Transverse colon (tissue), 4 donors: ENCODE data around the gene CDK4. TPM values are rescaled to one million over a fixed set of nuclear protein-coding genes. Genes with fewer than 3 reads are reported as not detected.

ENCODE experiments used
- DNase-seq: peaks from one replicate; pipeline ENCODE4 v3.0.0-alpha.2; 2019
- H3K27ac ChIP-seq, 4 donors: fragments of 200-600 bp; sonication (generic); 2 replicates each; pipeline ENCODE4 v1.5.1; 2016 to 2018; ENCODE audit warnings: inconsistent platforms in 4 of 4
- H3K27me3 ChIP-seq: fragments of 200-600 bp; sonication (generic); 2 replicates; pipeline ENCODE4 v1.5.1; 2017; ENCODE audit warnings: inconsistent platforms
- H3K36me3 ChIP-seq, 4 donors: fragments of 200-600 bp; sonication (generic); 2 replicates each; pipeline ENCODE4 v1.5.1; 2017 to 2019; ENCODE audit warnings: inconsistent platforms in 4 of 4
- H3K4me1 ChIP-seq, 4 donors: fragments of 200-600 bp; sonication (generic); 2 replicates each; pipeline ENCODE4 v1.5.1; 2017 to 2020; ENCODE audit warnings: inconsistent platforms in 4 of 4
- H3K4me3 ChIP-seq, 4 donors: fragments of 200-600 bp; sonication (generic); 1 replicate in 1 of 4; 2 replicates in 3 of 4; pipeline versions ENCODE4 v1.5.1 to v1.6.1; 2017 to 2019; ENCODE audit warnings: inconsistent platforms in 4 of 4
- H3K9me3 ChIP-seq, 2 donors: fragments of 200-600 bp; sonication (generic); 2 replicates each; pipeline ENCODE4 v1.5.1; 2017 to 2019; ENCODE audit warnings: inconsistent platforms in 2 of 2
- EP300 ChIP-seq: sonication (generic); formaldehyde crosslinking; IDR thresholded peaks from one replicate; pipeline ENCODE4 v1.6.1; 2017; ENCODE audit warnings: antibody characterized with exemption, low read depth
- POLR2A ChIP-seq: fragments of 450-650 bp; IDR thresholded peaks from one replicate; pipeline ENCODE4 v1.6.1; 2016; ENCODE audit warnings: antibody characterized with exemption, mild to moderate bottlenecking, moderate library complexity
- POLR2AphosphoS5 ChIP-seq, 3 donors: sonication (generic); formaldehyde crosslinking; IDR thresholded peaks; one replicate each; pipeline ENCODE4 v1.6.1; 2016; ENCODE audit warnings: antibody characterized with exemption in 3 of 3
- WGBS, 2 donors: methylation state at CpG; one replicate each; pipeline ENCODE4 v1.1.5; 2018; ENCODE audit warnings: low coverage in 1 of 2; 5-methylcytosine and 5-hydroxymethylcytosine counted together
- in situ Hi-C, 4 donors: fragments of 200-750 bp; cut with MboI; loops; one replicate each; pipeline versions ENCODE4 v1.15.0 to v1.15.1; 2017; ENCODE audit warnings: low sequenced_read_pairs in 3 of 4, low pct_ligation_motif_present in 1 of 4, low pct_unique_long_range_greater_than_20kb in 1 of 4
- intact Hi-C: fragments of 100-400 bp; cut with DNase I; formaldehyde crosslinking; loops from one replicate; pipeline ENCODE4 v1.15.1; 2023; ENCODE audit warnings: low total_unique reads
- total RNA-seq, 4 donors: library from RNA; depleted of rRNA; stranded (reverse); fragments of >200 nt; gene quantifications; one replicate each; pipeline ENCODE4 v1.1.0, GENCODE V29; 2016
- TF ChIP-seq, protein P1 (sequence below), 5 experiments: fragments of 200-600 bp in 3 of 5; fragments of 450-650 bp in 2 of 5; sonication (generic) in 3 of 5; IDR thresholded peaks; 1 replicate in 2 of 5; 2 replicates in 3 of 5; pipeline ENCODE4 v1.5.1; 2016 to 2017; ENCODE audit warnings: antibody characterized with exemption in 5 of 5, inconsistent platforms in 3 of 5, mild to moderate bottlenecking in 2 of 5, moderate library complexity in 1 of 5

The CDK4 gene
- total RNA-seq, 4 donors from 2014 or later = 20.9 to 194 (median 47.8) TPM

DNA sequence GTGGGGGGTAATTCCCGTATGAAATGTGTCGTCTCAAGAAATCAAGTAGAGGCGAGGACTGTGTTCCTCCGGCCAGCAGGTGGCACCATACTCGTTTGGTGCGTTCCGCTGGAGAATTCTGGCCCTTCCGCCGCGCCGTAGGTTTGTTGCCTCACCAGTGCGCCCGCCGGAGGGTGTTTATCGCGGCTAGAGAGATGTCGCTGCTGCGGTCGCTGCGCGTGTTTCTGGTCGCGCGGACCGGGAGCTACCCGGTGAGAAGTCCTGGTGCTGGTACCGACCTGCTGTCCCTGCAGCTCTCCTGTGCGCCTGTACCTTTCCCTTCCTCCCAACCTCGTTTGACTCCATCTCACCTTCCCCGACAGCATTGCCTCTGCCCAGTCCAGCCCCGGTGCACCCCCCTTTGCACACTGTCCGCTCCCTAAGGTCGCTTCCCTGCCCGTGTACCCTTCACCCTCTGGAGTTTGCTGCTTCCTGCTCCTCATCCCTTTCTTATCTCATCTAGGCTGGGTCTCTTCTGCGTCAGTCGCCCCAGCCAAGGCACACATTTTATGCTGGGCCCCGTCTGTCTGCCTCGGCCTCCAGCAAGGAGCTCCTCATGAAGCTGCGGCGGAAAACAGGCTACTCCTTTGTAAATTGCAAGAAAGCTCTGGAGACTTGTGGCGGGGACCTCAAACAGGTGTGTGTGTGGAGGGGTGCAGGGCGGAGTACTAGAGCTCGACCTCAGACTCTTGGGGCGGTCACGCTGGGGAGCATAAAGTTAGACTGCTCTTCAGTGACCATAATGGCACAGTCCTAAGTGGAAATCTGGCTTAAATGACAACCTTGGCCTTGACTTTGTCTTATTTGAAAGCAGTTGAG lies 30.7 kb upstream of the CDK4 start, which contains the start of gene TSFM:
TSS of gene TSFM (plus strand) at position 180 of the 858 bp plus-strand sequence. CDS start at position 195, 15 bp downstream.
- in situ Hi-C loops (no loop called here), intact Hi-C loops (loop anchor here (1.0 kb wide), 1 partner anchor 122 kb away; no protein-coding TSS in a partner anchor)
- 0 to 1% methylated on average over 7 to 44 of the region's 45 CpGs for WGBS, 2 donors
- peak; percentile 97 for DNase-seq
- Histone ChIP-seq H3K27me3 (no peaks in the 10 kb centered on the region), H3K36me3 (peaks cover 0 to 21% (median 10%) of the 10 kb centered on the region in 4 donors), H3K9me3 (no peaks in the 10 kb centered on the region), H3K4me1 (peaks cover 11 to 21% (median 14%) of the 10 kb centered on the region in 4 donors), H3K27ac (peak within 1 kb of the TSS; percentile 76 to 84 (median 79)), H3K4me3 (peak within 1 kb of the TSS; percentile 77 to 98 (median 87))
- TF ChIP-seq POLR2A = peak; percentile 70
- TF ChIP-seq POLR2AphosphoS5 (IDR thresholded peaks at IDR 0.05) = peak; percentile 89 to 90 (median 89)
- TF ChIP-seq, protein P1, sequence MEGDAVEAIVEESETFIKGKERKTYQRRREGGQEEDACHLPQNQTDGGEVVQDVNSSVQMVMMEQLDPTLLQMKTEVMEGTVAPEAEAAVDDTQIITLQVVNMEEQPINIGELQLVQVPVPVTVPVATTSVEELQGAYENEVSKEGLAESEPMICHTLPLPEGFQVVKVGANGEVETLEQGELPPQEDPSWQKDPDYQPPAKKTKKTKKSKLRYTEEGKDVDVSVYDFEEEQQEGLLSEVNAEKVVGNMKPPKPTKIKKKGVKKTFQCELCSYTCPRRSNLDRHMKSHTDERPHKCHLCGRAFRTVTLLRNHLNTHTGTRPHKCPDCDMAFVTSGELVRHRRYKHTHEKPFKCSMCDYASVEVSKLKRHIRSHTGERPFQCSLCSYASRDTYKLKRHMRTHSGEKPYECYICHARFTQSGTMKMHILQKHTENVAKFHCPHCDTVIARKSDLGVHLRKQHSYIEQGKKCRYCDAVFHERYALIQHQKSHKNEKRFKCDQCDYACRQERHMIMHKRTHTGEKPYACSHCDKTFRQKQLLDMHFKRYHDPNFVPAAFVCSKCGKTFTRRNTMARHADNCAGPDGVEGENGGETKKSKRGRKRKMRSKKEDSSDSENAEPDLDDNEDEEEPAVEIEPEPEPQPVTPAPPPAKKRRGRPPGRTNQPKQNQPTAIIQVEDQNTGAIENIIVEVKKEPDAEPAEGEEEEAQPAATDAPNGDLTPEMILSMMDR (IDR thresholded peaks at IDR 0.05) = peak; percentile 90 to 95 (median 95)
- TF ChIP-seq EP300 = no peak

DNA sequence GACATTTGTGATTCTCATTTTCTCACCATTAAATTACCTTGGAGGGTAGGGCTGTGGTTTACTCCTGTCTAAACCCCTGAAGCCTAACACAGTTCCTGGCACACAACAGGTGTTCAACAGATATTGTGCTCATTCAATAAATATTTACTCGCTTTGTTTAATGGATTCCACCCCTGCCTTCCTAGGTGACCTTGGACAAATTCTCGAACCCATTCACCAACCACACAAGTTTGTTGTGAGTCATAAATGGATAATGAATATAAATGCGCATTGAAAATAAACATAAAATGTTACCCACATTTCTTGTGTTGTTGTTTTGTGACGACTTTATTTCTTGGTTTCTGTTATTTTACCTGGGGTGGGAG lies 30.1 kb upstream of the CDK4 start:
- no peaks in the 10 kb centered on the region for H3K27me3 ChIP-seq
- H3K36me3 ChIP-seq = peaks cover 0 to 15% (median 7%) of the 10 kb centered on the region in 4 donors
- H3K9me3 ChIP-seq = no peaks in the 10 kb centered on the region
- no peak for TF ChIP-seq POLR2A
- no peak for TF ChIP-seq POLR2AphosphoS5 (IDR thresholded peaks at IDR 0.05)
- TF ChIP-seq EP300 = no peak
- TF ChIP-seq, protein P1 (IDR thresholded peaks at IDR 0.05) = no peak
- peak overlapping the region in 1 of 4 donors; percentile 90 for H3K4me3 ChIP-seq
- DNase-seq = no peak
- intact Hi-C loops (loop anchor here (1.0 kb wide), 1 partner anchor 123 kb away; no protein-coding TSS in a partner anchor), in situ Hi-C loops (no loop called here)
- 16 to 30% methylated on average over 2 to 4 of the region's 4 CpGs for WGBS, 2 donors
- H3K27ac ChIP-seq = peak overlapping the region in 2 of 4 donors; percentile 78 to 84
- peaks cover 11 to 21% (median 14%) of the 10 kb centered on the region in 4 donors for H3K4me1 ChIP-seq

DNA sequence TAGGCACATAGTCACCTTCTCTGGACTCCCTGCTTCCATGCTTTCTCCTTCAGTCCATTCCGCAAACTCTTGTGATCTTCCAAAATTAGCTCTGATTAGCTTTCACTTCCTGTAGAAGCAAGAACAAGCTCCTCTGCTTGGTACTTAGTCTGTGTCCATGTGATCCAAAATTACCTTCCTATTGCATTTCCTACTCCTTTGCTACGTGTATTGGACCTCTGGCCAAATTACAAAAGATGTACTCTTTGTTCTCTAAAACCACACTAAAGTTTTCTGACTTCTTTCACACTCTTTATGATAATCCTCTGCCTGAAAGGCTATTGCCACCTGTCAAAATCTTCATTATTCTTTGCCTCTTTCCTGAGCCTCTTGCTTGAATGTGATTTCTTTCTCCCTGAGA lies 29.7 kb upstream of the CDK4 start:
- H3K36me3 ChIP-seq = peaks cover 0 to 11% (median 5%) of the 10 kb centered on the region in 4 donors

More for the DNA sequence above, 29.7 kb upstream of the CDK4 start:
- TF ChIP-seq, protein P1 (IDR thresholded peaks at IDR 0.05) = no peak
- TF ChIP-seq POLR2AphosphoS5 (IDR thresholded peaks at IDR 0.05) = no peak
- TF ChIP-seq EP300 = no peak
- TF ChIP-seq POLR2A = no peak
- Histone ChIP-seq H3K4me1 (peaks cover 11 to 21% (median 14%) of the 10 kb centered on the region in 4 donors), H3K27ac (peak overlapping the region in 2 of 4 donors; percentile 35 to 84), H3K27me3 (no peaks in the 10 kb centered on the region), H3K4me3 (no peak overlapping the region), H3K9me3 (no peaks in the 10 kb centered on the region)
- 66 to 73% methylated on average over 2 of the region's 2 CpGs for WGBS, 2 donors
- in situ Hi-C loops = no loop called here
- intact Hi-C loops = loop anchor here (1.0 kb wide), 1 partner anchor 124 kb away; no protein-coding TSS in a partner anchor
- DNase-seq = no peak
